Hepatocyte (in vitro differentiated cells): Measurements from ENCODE around the gene MT1M. TPM values are rescaled to one million over a fixed set of nuclear protein-coding genes. Genes with fewer than 3 reads are reported as not detected.
"Not testable (repeated sequence)": the region's sequence is repeated elsewhere in the genome, so short reads cannot be mapped to it uniquely, and the experiment has no call there.

ENCODE experiments used
- DNase-seq: peaks from one replicate; pipeline ENCODE4 v3.0.0-alpha.2; 2016; ENCODE audit warnings: low spot score
- H2AFZ ChIP-seq: fragments of 200-600 bp; sonication (generic); 2 replicates; pipeline ENCODE4 v1.6.0; 2016; ENCODE audit warnings: antibody characterized with exemption, mild to moderate bottlenecking
- H3K27ac ChIP-seq: fragments of 200-600 bp; sonication (generic); 2 replicates; pipeline ENCODE4 v1.5.1; 2016; ENCODE audit warnings: mild to moderate bottlenecking
- H3K27me3 ChIP-seq: fragments of 200-600 bp; sonication (generic); 2 replicates; pipeline ENCODE4 v1.6.1; 2016
- H3K36me3 ChIP-seq: fragments of 200-600 bp; sonication (generic); replicated peaks from 2 replicates; pipeline ENCODE4 v1.5.1; 2016; ENCODE audit warnings: low read depth; ENCODE audit not compliant: insufficient read depth
- H3K4me1 ChIP-seq: fragments of 200-600 bp; sonication (generic); 2 replicates; pipeline ENCODE4 v1.5.1; 2016; ENCODE audit warnings: mild to moderate bottlenecking, moderate library complexity; ENCODE audit not compliant: insufficient read depth
- H3K4me2 ChIP-seq: fragments of 200-600 bp; sonication (generic); 2 replicates; pipeline ENCODE4 v1.6.0; 2016
- H3K4me3 ChIP-seq: fragments of 200-600 bp; sonication (generic); 2 replicates; pipeline ENCODE4 v1.5.1; 2016; ENCODE audit warnings: mild to moderate bottlenecking
- H3K79me2 ChIP-seq: fragments of 200-600 bp; sonication (generic); 2 replicates; pipeline ENCODE4 v1.6.0; 2017; ENCODE audit warnings: mild to moderate bottlenecking
- H3K9me2 ChIP-seq: fragments of 200-600 bp; sonication (generic); replicated peaks from 2 replicates; pipeline ENCODE4 v1.6.0; 2017; ENCODE audit warnings: mild to moderate bottlenecking; ENCODE audit not compliant: insufficient read depth
- H3K9me3 ChIP-seq: fragments of 200-600 bp; sonication (generic); 2 replicates; pipeline ENCODE4 v1.5.1; 2016; ENCODE audit warnings: low read depth, mild to moderate bottlenecking
- H4K20me1 ChIP-seq: fragments of 200-600 bp; sonication (generic); 2 replicates; pipeline ENCODE4 v1.6.0; 2016; ENCODE audit warnings: mild to moderate bottlenecking; ENCODE audit not compliant: insufficient read depth, poor library complexity, severe bottlenecking
- CTCF ChIP-seq: fragments of 200-600 bp; sonication (generic); IDR thresholded peaks from 2 replicates; pipeline ENCODE4 v1.5.1; 2016; ENCODE audit warnings: antibody characterized with exemption, mild to moderate bottlenecking; ENCODE audit not compliant: poor library complexity
- EZH2 ChIP-seq: fragments of 200-600 bp; sonication (generic); IDR thresholded peaks from 2 replicates; pipeline ENCODE4 v1.6.1; 2016; ENCODE audit warnings: antibody characterized with exemption, mild to moderate bottlenecking, borderline replicate concordance
- EZH2phosphoT487 ChIP-seq: fragments of 200-600 bp; sonication (generic); IDR thresholded peaks from one replicate; pipeline ENCODE4 v1.6.1; 2018; ENCODE audit warnings: antibody characterized with exemption, mild to moderate bottlenecking, low read depth, moderate library complexity; ENCODE audit not compliant: unreplicated experiment, severe bottlenecking
- WGBS: methylation state at CpG from one replicate; pipeline ENCODE4 v1.1.6; 2016; ENCODE audit warnings: low lambda C conversion rate; ENCODE audit errors: missing lambda C conversion rate; 5-methylcytosine and 5-hydroxymethylcytosine counted together
- polyA plus RNA-seq: library from polyadenylated mRNA; unstranded; fragments of >200 nt; fragmentation: Nextera tagmentation; extraction: Ambion mirVana; gene quantifications from 2 replicates; pipeline ENCODE4 v1.2.1, GENCODE V29; 2016
- total RNA-seq: library from RNA; depleted of rRNA; stranded (reverse); fragments of >200 nt; gene quantifications from 2 replicates; pipeline ENCODE4 v1.2.3, GENCODE V29; 2014

The MT1M gene
- total and polyA plus RNA-seq, 2 experiments from 2014 or later: 0.60 TPM; not detected in 1

DNA sequence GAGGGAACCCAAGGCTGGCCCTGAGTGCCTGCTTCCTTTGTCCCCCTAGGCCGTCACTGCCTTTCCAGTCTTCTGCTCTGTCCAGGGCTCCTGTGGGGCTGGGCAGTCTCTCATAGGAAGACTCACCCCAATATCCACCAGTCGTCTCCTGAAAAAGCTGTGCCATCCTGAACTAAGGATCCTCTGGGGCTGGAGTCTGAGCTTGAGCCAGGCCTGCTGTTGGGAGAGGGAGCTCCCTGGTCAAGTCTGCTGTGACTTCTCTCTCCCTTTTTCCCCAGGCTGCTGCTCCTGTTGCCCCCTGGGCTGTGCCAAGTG lies 38.1 kb downstream of the MT1M start:
- no peaks in the 10 kb centered on the region for H3K9me2 ChIP-seq
- no peaks in the 10 kb centered on the region for H3K79me2 ChIP-seq
- no peak for DNase-seq
- H3K4me1 ChIP-seq: no peaks in the 10 kb centered on the region
- no peak overlapping the region for H3K27ac ChIP-seq
- no peak overlapping the region for H2AFZ ChIP-seq
- no peak overlapping the region for H3K4me3 ChIP-seq
- no peak overlapping the region for H3K4me2 ChIP-seq
- 58% methylated on average over 2 of the region's 2 CpGs for WGBS
- no peaks in the 10 kb centered on the region for H3K36me3 ChIP-seq
- no peaks in the 10 kb centered on the region for H3K9me3 ChIP-seq
- TF ChIP-seq EZH2: peak; percentile 38
- no peak for TF ChIP-seq CTCF
- no peak for TF ChIP-seq EZH2phosphoT487
- peaks cover 96% of the 10 kb centered on the region for H3K27me3 ChIP-seq
- no peaks in the 10 kb centered on the region for H4K20me1 ChIP-seq

GRCh38 chr16:56671691-56672090 lies 39.2 kb downstream of the MT1M start:
- WGBS: 78% methylated on average over 2 of the region's 2 CpGs
- H2AFZ ChIP-seq, H3K9me3 ChIP-seq, DNase-seq, H3K27ac ChIP-seq, H3K4me2 ChIP-seq, H3K4me1 ChIP-seq, H3K9me2 ChIP-seq, H3K79me2 ChIP-seq, H3K36me3 ChIP-seq, H3K4me3 ChIP-seq, H4K20me1 ChIP-seq: not testable (repeated sequence)
- peaks cover 96% of the 10 kb centered on the region for H3K27me3 ChIP-seq

GRCh38 chr16:56672171-56672570 lies 39.7 kb downstream of the MT1M start:
- not testable (repeated sequence) for DNase-seq, H3K4me2 ChIP-seq, H2AFZ ChIP-seq, H3K9me3 ChIP-seq, H3K27ac ChIP-seq, H3K79me2 ChIP-seq, H3K36me3 ChIP-seq, H3K9me2 ChIP-seq, H3K4me3 ChIP-seq, H3K4me1 ChIP-seq, H4K20me1 ChIP-seq
- WGBS: 88% methylated on average over 3 of the region's 3 CpGs
- H3K27me3 ChIP-seq: peaks cover 96% of the 10 kb centered on the region

GRCh38 chr16:56672761-56673536 lies 40.5 kb downstream of the MT1M start:
- no peak for DNase-seq
- Histone ChIP-seq H3K27me3 (peaks cover 96% of the 10 kb centered on the region), H3K36me3 (no peaks in the 10 kb centered on the region), H3K9me2 (no peaks in the 10 kb centered on the region), H3K4me1 (no peaks in the 10 kb centered on the region), H3K27ac (no peak overlapping the region), H3K79me2 (no peaks in the 10 kb centered on the region), H3K4me2 (no peak overlapping the region), H3K9me3 (no peaks in the 10 kb centered on the region), H2AFZ (no peak overlapping the region), H3K4me3 (no peak overlapping the region), H4K20me1 (no peaks in the 10 kb centered on the region)
- TF ChIP-seq CTCF (no peak), EZH2 (no peak), EZH2phosphoT487 (no peak)
- WGBS: 86% methylated on average over 11 of the region's 11 CpGs
